ENCODE data around the gene KIAA1671.

Gene KIAA1671

DNA sequence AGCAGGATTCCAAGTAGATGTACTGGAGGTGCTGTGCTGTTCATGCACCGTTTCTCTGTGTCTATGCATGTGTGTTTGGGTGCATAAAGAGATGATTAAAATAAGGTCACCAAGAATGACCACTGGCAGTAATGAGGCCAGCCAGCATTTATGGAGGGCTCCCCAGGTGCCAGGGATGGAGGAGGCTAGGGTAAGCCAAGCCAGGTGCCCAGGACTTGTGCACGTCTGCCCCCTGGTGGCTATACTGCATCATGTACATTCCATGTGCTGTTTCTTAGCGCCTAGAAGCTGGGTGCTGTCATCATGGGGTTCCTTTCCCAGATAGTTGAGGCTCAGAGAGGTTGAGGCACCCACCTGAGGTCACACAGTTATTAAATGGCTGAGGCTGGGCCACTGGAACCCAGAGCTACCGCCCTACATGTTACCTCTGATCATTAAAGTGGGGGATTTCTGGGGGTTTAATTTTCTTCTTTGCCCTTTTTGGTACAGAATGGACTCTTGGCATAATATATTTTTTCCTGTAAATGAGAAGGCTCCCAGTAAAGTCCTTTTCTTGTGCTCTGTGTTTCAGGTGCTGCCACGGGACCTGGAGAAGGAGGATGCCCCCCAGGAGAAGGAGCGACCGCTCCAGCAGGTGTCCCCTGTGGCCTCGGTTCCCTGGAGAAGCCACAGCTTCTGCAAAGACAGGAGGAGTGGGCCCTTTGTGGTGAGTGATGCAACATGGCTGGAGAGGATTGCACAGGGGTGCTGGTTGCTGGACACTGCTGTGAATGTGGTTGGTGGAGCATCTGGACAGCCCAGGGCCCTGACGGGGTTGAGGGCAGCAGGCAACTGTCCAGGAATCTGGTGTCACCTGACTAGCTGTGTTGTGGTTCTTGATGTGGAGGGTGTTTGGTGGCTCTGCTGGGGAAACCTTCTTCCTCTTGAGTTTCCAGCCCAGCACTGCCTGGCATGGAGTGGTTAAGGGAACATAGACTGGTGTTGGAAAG lies 96.4 kb downstream of the KIAA1671 start:
- FAIRE-seq, result no peak

DNA sequence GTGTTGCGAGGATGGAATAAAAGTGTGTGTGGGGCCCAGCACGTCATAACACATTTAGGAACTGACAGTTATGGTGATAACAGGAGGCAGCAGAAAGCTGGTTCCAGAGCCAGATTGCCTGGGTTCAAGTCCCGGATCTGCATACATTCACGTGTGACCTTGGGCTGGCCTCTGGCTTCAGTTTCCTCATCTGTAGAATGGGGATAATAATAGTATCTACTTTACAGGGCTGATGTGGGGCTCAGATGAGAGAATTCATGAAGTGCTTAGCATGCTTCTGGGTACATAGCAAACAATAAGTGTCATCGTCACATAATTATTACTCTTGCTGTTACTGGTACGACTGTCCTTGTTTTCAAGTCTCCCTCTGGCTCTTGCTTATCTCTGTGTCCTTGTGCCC lies 97.3 kb downstream of the KIAA1671 start:
- no peak for FAIRE-seq

- no peak for FAIRE-seq
Observed at GRCh38 chr22:25050566-25050965, 98.0 kb downstream of the KIAA1671 start.

DNA sequence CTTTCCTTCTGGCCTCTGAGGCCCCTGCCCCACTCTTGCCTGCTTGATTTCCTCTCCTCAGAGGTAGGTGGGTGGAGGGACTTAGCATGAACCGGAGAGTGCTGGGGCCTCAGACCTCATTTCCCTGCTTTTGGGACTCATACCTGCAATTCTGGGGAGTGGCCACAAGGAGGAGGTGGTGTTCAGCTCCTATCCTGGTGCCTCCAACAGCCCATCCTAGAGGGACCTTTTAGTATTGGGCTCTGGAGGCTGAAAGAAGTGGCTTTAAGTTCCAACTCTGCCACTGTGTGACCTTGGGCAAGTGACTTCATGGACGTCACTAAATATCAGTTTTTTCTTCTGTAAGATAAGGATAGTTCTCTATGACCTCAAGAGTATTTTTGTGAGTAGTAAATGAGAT lies 98.6 kb downstream of the KIAA1671 start:
- FAIRE-seq, result no peak

GRCh38 chr22:25051983-25052710 lies 99.6 kb downstream of the KIAA1671 start:
- FAIRE-seq, result no peak

DNA sequence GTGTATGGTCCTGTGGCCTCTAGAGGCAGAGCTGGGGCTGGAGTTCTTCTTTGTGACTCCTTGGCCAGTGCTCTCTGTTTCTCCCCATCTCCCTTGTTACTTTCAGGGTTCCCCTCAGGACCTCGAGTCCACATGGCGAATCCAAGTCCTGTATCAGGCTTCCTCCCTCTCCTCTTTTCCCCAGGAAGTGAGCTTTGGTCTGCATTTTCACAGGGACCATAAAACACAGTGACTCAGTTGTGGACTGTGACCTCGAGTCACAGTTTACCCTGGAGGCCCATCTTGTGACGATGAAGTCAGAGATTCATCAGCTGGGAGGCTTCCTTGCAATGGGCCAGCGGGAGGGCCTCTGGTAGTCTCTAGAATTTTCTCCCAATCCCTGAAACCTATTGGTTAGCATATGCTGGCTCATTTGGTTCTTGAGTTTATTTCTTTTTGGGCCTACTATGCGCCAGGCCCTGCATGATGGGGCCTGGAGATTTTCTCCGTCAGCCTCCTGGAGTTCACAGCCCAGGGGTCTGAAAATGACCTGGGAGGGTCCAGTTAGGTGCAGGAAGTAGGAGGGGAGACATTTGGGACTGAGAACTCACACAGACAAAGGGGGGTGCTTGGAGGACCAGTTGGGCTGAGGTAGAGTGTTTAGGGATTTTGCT lies 100.8 kb downstream of the KIAA1671 start:
- no peak for FAIRE-seq

GRCh38 chr22:25054943-25055511 lies 102.5 kb downstream of the KIAA1671 start:
- FAIRE-seq, result no peak

DNA sequence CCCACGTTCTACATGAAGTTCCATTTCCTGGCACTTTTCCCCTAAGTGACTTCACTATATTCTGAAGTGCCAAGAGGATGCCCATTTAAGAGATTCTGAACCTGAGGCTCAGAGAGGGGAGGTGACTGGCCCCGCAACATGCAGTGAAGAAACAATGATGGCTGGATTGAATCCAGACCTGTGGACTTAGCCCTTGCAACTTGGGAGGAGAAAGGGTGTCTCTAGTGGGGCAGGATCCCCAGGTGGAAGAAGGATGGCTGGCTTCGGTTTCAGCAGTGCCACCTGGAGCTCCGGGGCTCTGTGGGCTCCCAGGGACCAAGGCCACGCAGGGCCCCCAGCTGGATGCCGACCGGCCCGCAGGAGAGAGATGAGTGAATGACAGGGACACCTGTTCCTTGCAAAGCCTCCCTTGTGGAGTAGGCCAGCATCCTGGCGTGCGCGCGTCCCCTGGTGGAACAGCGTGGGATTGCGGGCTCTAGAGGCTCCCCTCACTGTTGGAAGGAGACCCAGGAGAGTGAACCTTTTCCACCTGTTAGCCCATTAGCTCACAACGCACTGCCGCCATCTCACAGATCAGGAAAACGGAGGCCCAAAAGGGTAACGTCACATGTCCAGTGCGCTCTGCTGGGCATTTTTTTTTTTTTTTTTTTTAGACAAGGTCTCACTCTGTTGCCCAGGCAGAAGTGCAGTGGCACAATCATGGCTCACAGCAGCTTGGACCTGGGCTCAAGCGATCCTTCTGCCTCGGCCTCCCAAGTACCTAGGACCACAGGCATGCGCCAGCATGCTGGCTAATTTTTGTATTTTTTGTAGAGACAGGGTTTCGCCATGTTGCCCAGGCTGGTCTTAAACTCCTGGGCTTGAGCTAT lies 104.7 kb downstream of the KIAA1671 start:
- FAIRE-seq, result no peak

DNA sequence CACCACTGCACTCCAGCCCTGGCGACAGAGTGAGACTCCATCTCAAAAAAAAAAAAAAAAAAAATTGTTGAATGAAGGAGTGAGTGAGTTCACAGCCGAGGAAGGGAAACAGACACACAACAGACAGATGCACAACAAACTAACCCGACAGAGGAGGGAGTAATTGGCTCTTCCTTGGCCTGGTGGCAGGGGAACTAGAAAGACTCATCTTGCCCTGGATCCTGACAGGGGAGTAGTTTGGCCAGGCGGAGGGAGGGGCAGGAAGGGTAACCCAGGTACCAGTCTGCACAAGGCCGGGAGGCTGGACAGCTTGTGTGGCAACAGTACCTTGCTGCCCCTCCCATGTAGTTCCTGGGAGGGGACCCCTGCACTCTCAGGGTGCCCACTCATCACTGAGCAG lies 106.9 kb downstream of the KIAA1671 start:
- no peak for FAIRE-seq

DNA sequence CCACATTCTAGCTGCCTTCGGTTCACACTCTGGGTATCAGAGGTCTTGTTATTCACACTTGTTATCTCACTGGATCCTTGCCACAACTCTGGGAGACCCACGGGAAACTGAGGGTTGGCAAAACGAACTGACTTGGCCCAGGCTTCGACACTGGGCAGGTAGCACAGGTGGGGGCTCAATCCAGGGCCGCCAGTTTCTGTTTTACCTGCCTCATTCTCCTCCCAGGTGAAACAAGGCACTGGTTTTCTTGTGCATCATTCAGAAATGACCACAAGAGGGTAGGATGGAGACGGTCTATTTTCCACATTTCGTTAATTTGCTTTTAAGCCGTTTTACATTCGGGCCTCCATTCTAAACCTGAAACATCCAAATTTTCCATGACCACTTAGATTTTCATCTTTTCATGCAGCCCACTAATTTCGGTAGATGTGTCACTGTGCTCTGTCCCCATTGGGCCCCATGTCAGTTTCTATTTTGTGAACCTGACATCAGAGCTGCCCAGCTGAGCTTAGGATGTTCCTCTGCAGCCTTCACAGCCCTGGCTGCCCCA lies 108.1 kb downstream of the KIAA1671 start:
- FAIRE-seq, result no peak

- no peak for FAIRE-seq
Observed at GRCh38 chr22:25061134-25061533, 108.6 kb downstream of the KIAA1671 start.

- no peak for FAIRE-seq
Observed at GRCh38 chr22:25061605-25062376, 109.3 kb downstream of the KIAA1671 start.

DNA sequence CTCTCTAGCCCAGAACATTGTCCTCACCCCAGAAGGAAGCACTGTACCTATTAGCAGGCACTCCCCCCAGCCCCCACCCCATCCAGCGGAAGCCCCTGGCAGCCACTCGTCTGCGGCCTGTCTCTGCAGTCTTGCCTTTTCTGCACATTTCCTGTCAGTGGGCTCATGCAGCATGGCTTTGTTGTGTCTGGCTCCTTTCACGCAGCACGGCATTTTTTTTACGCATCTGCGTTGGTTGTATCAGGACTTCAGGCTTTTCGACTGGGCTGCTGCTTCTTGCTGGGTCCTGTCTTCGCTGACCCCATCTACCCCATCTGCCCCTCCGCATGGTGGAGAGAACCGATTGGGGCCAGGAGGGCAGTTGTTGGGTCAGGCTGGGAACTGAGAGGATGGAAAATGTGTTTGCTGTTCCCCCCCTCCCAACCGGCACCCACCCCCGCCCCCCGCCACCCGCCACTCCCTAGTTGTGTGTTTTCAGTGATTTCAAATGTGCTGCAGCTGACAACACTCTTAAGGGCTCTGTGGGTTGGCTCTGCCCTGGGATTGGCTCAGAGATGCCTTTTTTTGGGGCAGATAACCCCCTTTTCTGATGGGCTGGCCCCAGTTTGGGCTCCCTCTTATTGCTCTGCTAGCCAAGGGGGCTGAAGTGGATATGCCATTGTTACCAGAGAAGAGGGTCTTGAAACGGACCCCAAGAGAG lies 110.0 kb downstream of the KIAA1671 start:
- no peak for FAIRE-seq

DNA sequence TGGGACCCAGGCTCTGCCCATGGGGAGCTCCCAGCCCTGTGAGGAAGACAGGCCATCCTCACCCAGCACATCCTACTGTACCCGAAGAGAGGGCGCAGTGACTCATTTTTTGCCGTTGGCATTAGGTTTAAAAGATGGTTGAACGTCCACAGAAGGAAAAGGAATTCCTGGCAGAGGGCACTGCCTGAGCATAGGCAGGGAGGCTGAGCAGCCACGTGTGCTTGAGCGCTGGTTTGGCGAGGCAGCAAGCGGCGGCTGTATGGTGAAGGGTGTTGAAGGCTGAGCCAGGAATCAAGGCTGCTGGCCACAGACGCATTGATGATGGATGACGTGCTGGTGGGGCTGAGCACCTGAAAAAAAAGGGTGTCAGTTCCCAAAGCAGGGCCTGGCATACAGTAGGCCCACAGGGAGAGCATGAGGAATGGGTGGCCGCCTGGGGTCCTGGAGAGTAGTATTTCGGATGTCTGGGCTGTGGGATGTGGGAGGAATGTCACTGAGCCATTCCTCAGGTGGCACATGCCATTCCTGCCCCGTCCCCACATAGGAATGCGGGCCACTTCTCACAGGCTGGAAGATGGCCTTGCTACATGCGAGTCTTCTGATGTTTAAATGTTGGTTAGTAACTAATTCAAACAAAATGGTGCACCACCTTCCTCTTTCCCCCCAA lies 112.5 kb downstream of the KIAA1671 start:
- FAIRE-seq, result no peak

- no peak for FAIRE-seq
Observed at GRCh38 chr22:25066861-25067435, 114.4 kb downstream of the KIAA1671 start.

GRCh38 chr22:25067851-25068421 lies 115.4 kb downstream of the KIAA1671 start:
- no peak for FAIRE-seq

GRCh38 chr22:25068707-25069106 lies 116.2 kb downstream of the KIAA1671 start:
- no peak for FAIRE-seq

DNA sequence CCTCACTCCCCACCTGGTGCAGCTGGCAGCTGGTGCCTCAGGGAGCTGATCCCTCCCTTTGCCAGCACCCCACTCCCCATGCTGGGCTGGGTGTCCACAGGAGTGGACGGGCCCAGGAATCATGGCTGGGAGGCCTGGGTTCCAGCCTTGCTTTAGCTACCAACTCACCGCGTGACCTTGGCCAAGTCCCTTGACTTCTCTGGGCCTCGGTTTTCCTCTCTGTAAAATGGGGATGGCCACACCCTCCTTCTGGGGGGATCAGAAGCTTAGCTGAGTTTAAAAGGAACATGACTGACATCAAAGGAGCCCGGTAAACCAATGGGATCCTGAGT lies 116.9 kb downstream of the KIAA1671 start:
- FAIRE-seq, result no peak
